SH-SY5Y (cell line): ENCODE measurements around the gene CXCR2.

Experiments used
- GATA2 ChIP-seq: IDR thresholded peaks from 2 replicates; pipeline ENCODE4 v1.6.1; 2011; ENCODE audit warnings: mild to moderate bottlenecking, low read depth, low read length
- GATA3 ChIP-seq: IDR thresholded peaks from 2 replicates; pipeline ENCODE4 v1.6.1; 2011; ENCODE audit warnings: low read depth, mild to moderate bottlenecking, low read length, moderate library complexity

GRCh38 chr2:218169757-218170546 lies 44.1 kb downstream of the CXCR2 start:
- TF ChIP-seq GATA2: no peak
- no peak for TF ChIP-seq GATA3
